Suprapubic skin (tissue), 4 donors: ENCODE measurements around the gene PITHD1.

Experiments used
- EP300 ChIP-seq: sonication (generic); formaldehyde crosslinking; IDR thresholded peaks from one replicate; pipeline ENCODE4 v1.6.1; 2017; ENCODE audit warnings: antibody characterized with exemption
- POLR2A ChIP-seq, 2 donors: fragments of 450-650 bp; IDR thresholded peaks; one replicate each; pipeline ENCODE4 v1.6.1; 2017; ENCODE audit warnings: antibody characterized with exemption in 2 of 2, mild to moderate bottlenecking in 2 of 2, moderate library complexity in 2 of 2
- POLR2AphosphoS5 ChIP-seq, 3 donors: sonication (generic); formaldehyde crosslinking; IDR thresholded peaks; one replicate each; pipeline ENCODE4 v1.6.1; 2017; ENCODE audit warnings: antibody characterized with exemption in 3 of 3
- TF ChIP-seq, protein P1 (sequence below), 2 donors: fragments of 200-600 bp in 1 of 2; fragments of 450-650 bp in 1 of 2; sonication (generic) in 1 of 2; IDR thresholded peaks; one replicate each; pipeline ENCODE4 v1.5.1; 2016 to 2019; ENCODE audit warnings: antibody characterized with exemption in 2 of 2, mild to moderate bottlenecking in 1 of 2, moderate library complexity in 1 of 2

DNA sequence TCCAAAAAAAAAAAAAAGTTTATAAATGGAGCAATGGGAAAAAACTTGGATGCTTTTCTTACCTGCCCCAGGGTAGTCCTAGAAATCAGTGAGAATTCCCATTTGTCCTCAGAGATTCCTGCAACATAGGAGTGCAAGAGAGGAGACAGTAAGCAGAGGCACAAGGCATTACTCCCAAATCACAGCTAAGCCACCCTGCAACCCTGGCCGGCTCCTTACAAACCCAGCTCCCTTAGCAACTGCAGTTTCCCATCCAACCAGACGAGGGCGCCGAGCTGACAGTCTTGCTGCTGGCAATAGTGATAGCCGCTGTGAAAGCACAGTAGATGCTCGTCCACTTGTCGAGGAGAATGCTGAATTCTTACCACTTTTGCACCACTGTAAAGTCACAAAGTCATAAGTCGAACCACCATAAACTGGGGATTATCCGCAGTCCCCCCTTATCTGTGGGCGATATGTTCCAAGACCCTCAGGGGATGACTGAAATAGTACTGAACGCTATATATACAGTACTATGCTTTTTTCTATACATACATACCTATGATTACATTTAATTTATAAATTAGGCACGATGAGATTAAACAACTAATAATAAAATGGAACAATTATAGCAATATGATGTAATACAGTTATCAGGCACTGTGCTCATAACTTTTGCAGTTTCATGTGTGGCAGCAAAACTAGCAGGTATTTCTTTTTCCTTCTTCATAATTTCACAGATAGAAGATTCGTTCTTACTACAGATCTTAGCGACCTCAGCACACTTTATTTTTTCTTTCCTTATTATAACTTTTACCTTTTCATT, 6.0 kb upstream of the PITHD1 start:
- TF ChIP-seq, protein P1, sequence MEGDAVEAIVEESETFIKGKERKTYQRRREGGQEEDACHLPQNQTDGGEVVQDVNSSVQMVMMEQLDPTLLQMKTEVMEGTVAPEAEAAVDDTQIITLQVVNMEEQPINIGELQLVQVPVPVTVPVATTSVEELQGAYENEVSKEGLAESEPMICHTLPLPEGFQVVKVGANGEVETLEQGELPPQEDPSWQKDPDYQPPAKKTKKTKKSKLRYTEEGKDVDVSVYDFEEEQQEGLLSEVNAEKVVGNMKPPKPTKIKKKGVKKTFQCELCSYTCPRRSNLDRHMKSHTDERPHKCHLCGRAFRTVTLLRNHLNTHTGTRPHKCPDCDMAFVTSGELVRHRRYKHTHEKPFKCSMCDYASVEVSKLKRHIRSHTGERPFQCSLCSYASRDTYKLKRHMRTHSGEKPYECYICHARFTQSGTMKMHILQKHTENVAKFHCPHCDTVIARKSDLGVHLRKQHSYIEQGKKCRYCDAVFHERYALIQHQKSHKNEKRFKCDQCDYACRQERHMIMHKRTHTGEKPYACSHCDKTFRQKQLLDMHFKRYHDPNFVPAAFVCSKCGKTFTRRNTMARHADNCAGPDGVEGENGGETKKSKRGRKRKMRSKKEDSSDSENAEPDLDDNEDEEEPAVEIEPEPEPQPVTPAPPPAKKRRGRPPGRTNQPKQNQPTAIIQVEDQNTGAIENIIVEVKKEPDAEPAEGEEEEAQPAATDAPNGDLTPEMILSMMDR (IDR thresholded peaks at IDR 0.05) = peak; percentile 82 to 92
- TF ChIP-seq POLR2A (IDR thresholded peaks at IDR 0.05) (no peak), POLR2AphosphoS5 (IDR thresholded peaks at IDR 0.05) (no peak), EP300 (no peak)
